Cardiac fibroblast (primary cell): ENCODE measurements around the gene HKDC1.

Experiments
- DNase-seq, 2 donors: peaks; one replicate each; pipeline versions ENCODE4 v3.0.0 to v3.0.0-alpha.2; 2010; ENCODE audit warnings: low read depth in 2 of 2
- H3K4me3 ChIP-seq, 2 donors: replicated peaks in 1 of 2; 1 replicate in 1 of 2; 2 replicates in 1 of 2; pipeline ENCODE4 v1.5.1; 2011; ENCODE audit warnings: low read depth in 2 of 2, low read length in 2 of 2, mild to moderate bottlenecking in 2 of 2, moderate library complexity in 1 of 2
- TF ChIP-seq, protein P1 (sequence below): IDR thresholded peaks from one replicate; pipeline ENCODE4 v1.5.1; 2011; ENCODE audit warnings: low read depth, mild to moderate bottlenecking, low read length, inconsistent platforms

HKDC1 gene

DNA sequence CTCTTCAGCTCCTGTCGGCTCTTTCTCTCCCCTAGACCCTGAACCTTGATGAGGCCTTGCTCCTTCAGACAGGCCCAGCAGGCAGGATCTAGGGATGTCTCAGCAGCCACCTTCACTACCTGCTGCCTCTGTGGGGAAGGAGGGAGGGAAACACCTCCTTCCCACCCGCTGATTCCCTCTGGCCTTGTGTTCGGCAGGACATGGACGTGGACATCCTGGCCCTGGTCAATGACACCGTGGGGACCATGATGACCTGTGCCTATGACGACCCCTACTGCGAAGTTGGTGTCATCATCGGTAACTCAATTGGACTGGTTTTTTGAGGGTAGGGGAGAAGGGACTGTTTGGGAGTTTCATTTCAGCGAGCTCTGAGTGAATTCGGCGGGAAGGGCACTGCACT, 20.3 kb downstream of the HKDC1 start:
- no peak for DNase-seq
- TF ChIP-seq, protein P1, sequence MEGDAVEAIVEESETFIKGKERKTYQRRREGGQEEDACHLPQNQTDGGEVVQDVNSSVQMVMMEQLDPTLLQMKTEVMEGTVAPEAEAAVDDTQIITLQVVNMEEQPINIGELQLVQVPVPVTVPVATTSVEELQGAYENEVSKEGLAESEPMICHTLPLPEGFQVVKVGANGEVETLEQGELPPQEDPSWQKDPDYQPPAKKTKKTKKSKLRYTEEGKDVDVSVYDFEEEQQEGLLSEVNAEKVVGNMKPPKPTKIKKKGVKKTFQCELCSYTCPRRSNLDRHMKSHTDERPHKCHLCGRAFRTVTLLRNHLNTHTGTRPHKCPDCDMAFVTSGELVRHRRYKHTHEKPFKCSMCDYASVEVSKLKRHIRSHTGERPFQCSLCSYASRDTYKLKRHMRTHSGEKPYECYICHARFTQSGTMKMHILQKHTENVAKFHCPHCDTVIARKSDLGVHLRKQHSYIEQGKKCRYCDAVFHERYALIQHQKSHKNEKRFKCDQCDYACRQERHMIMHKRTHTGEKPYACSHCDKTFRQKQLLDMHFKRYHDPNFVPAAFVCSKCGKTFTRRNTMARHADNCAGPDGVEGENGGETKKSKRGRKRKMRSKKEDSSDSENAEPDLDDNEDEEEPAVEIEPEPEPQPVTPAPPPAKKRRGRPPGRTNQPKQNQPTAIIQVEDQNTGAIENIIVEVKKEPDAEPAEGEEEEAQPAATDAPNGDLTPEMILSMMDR, result no peak
- H3K4me3 ChIP-seq, result no peak overlapping the region

GRCh38 chr10:69241575-69241974, 21.4 kb downstream of the HKDC1 start:
- peak; percentile 64 to 70 for DNase-seq
- no peak overlapping the region for H3K4me3 ChIP-seq
- TF ChIP-seq, protein P1, result no peak

DNA sequence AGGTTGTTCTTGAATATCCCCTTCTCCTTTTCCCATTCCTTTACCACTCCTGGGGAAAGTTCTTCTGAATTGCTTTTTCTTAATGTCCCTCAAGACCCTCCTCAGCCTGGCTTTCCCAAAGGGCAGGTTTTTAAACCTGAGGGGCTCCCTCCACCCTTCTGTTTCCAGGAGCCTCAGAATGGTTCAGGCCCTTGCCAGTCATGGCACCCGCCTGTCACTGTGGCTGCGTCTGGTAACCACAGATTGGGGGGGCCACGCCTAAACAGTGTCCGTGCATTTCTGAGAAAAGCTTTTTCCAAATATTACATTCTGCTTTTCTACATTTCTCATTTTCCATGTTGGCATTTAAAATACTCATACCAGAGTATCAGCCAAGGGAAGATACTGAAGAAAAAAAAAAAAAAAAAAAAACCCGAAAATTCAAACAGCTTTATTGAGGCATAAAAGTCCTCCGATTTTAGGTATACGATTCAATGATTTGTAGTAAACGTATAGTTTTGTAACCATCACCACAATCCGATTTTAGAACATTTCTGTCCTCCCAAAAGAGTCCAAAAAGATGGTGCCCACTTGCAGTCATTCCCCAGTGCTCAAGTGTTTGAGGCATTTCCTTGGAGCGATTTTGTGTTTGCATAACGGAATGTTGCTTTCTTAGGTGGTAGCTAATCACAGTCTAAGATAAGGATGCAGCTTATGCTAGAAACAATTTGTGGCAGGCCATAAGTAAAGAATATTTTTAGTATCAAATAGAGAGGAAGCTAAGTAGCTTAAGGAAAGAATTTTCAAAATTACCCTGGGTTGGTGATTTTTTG, 22.1 kb downstream of the HKDC1 start:
- peak in 1 of 2 donors; percentile 40 for DNase-seq
- no peak overlapping the region for H3K4me3 ChIP-seq
- TF ChIP-seq, protein P1, result no peak

GRCh38 chr10:69242852-69243212, 22.7 kb downstream of the HKDC1 start:
- peak in 1 of 2 donors; percentile 38 for DNase-seq
- no peak overlapping the region for H3K4me3 ChIP-seq
- TF ChIP-seq, protein P1, result no peak

GRCh38 chr10:69243817-69244216, 23.7 kb downstream of the HKDC1 start:
- H3K4me3 ChIP-seq, result no peak overlapping the region
- TF ChIP-seq, protein P1, result no peak
- DNase-seq, result no peak

DNA sequence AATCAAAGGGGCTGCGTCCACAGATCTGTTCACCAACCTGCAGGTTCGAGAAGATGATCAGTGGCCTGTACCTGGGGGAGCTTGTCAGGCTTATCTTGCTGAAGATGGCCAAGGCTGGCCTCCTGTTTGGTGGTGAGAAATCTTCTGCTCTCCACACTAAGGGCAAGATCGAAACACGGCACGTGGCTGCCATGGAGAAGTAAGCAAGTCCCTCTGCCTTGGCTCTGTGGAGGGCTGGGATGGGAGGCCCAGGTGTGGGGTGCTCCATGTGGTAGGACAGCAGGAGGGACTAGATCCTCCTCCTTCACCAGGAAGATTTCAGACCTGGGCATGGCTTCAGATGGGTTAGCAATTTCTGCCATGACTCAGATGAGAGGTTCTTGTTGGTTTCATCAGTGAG, 25.9 kb downstream of the HKDC1 start:
- DNase-seq, result no peak
- H3K4me3 ChIP-seq, result no peak overlapping the region
- TF ChIP-seq, protein P1, result no peak
